GM21515 (cell line): ENCODE results near the gene IGLON5.

Experiments used
- ATAC-seq: cut with Tn5 transposase; IDR thresholded peaks from one replicate; pipeline ENCODE4 v1.9.1; 2021; ENCODE audit not compliant: unreplicated experiment

Gene IGLON5

DNA sequence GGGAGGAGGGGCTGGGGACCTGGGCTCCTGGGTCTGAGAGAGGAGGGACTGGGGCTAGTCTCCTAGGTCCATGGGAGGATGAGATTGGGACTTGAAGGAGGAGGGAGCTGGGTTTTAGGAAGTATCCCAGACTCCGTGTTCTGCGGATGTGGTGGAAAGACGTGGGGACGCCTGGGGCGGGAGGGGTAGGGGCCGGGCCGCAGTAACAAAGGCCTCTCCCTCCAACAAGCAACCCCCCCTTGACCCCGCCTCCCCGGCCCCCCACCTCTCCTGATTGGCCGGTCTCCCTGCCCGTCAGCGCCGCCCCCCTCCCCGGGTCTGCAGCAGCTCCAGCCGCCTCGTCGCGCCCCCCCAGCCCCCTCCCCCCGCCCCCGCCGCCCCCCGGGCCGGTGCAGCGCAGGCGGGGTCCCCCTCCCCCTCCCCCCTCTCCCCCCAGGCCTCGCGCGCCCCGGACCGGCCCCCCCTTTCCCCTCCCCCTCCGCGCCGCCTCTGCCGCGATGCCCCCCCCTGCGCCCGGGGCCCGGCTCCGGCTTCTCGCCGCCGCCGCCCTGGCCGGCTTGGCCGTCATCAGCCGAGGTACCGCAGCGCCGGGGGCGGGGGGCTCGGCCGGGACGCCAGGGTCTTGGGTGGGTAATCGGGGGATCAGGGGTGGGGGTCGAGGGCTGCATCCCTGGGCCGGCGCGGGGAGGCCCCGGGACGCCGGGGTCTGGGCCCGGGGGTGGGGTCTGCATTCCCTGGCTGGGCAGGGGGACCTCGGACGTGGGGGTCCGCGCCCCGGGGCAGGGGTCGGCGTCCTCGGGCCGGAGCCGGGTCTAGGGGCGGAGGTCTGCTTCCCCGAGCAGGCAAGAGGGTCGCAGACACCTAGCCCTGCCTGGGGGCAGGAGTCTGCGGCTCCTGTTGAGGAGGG lies at the start of gene IGLON5:
Gene IGLON5, plus strand, starts transcription at position 294 of the 907 bp plus-strand sequence. Its CDS starts 204 bp downstream, at position 498.
- no peak for ATAC-seq

DNA sequence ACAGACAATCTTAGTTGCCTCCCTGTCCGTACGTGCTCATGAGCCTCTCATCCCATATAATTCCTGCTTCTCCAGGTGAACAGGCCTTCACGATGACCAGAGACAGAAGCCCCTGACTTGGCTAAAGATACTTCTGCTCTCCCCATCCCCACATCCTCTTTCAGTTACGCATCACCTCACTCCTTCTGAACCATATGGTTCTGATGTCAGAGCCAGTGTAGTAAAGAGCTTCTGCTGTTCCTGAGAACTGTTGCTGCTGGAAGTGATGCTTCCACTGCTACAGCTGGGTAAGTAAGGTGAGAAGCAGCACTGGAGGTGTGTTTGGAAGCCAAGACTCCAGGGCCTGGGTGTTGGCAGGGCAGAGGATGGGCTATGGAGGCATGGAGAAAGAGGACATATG lies 47.6 kb upstream of the IGLON5 start:
- no peak for ATAC-seq

DNA sequence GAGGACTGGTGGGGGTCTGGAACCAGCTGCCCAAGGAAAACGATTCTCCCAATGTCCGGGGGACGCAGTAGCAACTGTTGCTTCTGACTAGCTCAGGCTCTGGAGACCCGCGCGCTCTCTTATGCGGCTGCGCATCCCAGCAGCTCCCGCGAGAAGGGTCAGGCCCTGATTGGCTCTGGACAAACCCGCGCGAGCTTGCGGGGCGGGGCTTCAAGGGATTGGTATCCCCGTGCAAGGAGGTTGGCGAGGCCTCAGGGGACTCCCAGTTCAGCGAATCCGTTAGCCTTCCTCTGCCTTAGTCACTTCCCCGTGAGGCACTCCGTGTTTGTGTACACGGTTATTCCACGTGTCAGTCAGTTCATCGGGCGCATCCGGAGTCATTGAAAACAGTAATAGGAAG lies 40.4 kb upstream of the IGLON5 start:
- ATAC-seq: no peak

DNA sequence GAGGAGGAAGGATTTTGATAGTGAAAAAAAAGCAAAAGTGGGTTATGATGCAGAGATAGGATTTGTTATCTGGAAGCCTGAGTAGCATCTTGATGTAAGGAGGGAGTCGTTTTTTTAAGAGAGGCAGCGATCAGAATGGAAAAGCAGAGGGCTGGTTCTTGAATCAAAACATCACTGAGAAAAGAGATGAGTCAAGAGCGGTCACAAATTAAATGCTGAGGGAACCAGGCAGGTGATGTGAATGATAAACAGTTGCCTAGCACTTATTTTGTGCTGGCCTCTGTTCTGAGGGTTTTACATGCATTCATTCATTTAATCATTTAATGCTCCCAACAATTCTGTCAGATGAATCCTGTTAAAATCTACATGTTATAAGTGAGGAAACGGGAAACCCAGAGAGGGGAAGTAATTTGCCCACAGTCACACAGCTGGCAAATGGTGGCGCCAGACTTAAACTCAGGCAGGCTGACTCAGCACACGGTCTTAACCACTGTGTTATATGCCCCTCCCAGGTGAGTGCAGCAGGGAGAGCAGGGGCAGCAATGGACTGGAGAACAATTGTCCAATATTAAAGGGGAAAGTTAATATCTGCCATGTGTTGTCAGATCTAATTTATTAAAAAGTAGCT lies 39.1 kb upstream of the IGLON5 start:
- no peak for ATAC-seq

- ATAC-seq: no peak
These were observed 37.2 kb upstream of the IGLON5 start for GRCh38 chr19:51274049-51274770.

DNA sequence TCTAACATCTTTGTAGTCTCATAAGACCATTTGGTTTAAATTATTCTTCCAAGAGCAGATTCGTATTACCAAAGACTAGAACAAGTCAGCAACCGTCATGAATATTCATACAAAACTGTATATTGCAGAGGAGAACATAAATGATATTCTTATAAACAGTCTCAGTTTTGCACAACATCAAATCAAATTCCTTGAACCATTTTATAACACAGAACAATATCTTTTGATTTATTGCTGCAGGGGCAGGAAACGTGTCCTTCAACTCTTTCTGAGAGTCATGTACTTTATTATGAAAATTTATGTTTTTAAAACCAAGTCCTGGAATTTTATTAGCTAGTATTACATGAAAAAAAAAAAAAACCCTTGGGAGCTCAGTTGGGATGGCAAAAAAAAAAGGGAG lies 34.3 kb upstream of the IGLON5 start:
- ATAC-seq: no peak

DNA sequence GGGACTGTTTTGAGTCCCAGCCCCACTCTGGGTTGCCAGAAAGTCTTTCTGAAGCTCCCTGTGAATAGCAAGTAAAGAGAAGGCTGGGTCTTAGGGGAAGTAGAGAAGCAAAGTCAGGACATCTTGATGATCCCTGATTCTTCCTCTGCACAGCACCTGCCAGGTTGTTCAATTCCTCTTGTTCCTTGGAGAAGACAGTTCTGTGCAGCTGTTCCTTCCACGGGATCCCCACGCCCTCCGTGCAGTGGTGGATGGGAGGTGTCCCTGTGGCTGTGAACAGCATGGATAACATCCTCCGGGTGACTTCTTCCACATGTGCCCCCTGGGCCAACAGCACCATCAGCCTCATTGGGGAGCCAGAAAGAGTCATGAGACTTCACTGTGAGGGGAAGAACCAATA lies 29.1 kb upstream of the IGLON5 start:
- ATAC-seq: no peak

GRCh38 chr19:51285682-51286081 lies 25.8 kb upstream of the IGLON5 start:
- ATAC-seq: no peak

GRCh38 chr19:51289635-51290034 lies 21.8 kb upstream of the IGLON5 start:
- ATAC-seq: no peak

- ATAC-seq: no peak
These were observed 18.5 kb upstream of the IGLON5 start for GRCh38 chr19:51292971-51293370.

GRCh38 chr19:51293571-51294210 lies 17.8 kb upstream of the IGLON5 start:
- no peak for ATAC-seq

GRCh38 chr19:51294211-51294976 lies 17.1 kb upstream of the IGLON5 start:
- ATAC-seq: no peak

DNA sequence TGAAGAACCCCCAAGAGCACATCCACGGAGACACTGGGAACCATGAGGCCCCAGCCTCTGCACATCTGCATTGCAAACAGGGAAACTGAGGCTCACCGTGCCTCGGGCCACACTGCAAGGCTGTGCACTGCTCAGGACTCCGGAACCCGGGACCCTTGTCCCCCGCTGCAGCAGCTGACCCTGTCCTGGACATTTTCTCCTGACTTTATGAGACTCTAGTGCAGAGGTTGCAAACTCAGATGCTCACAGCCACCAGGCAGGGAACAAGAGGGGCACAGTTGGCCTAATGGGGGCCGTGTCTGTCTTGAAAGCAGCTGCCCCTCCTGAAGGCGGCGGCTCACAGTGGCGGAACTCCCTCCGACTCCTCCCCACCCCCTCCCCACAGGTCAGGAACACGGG lies 16.5 kb upstream of the IGLON5 start:
- ATAC-seq: no peak

DNA sequence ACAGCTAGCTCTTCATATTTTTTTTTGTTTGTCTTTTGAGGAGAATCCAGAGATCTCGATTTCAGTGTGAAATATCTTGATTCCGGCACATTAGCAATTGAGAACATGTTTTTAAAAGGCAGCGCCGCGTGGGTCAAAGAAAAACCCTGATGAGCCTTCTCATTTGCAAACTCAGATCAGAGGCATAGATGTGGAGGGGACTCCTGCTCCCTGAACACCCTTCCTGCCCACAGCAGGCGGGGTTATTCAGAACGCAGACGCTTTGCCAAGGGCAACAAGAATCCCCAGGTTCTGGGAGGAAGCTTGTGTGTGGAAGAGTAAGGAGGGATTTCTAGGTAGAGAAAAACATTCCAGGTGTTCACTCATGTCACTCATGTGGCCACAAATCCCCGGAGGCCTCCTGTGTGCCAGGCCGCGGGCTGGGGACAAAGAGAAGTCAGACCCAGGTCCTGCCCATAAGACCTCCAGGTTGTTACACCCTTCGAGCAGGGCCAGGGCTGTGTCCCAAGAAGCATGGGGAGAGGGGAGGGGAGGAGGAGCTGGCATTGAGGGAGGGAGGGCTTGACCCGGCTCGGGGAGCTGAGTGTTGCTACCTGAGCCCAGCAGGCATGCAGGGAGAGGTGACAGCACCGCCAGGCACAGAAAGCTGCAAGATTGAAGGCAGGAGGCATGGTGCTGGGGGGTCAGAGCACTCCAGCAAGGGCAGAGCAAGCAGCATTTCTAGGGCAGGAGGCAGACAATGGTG lies 15.9 kb upstream of the IGLON5 start:
- ATAC-seq: no peak

- no peak for ATAC-seq
These were observed 14.9 kb upstream of the IGLON5 start for GRCh38 chr19:51296336-51297093.

- ATAC-seq: no peak
These were observed 14.0 kb upstream of the IGLON5 start for GRCh38 chr19:51297406-51297805.

- no peak for ATAC-seq
These were observed 10.2 kb upstream of the IGLON5 start for GRCh38 chr19:51301266-51301665.

- no peak for ATAC-seq
These were observed 6.0 kb upstream of the IGLON5 start for GRCh38 chr19:51305479-51305878.

DNA sequence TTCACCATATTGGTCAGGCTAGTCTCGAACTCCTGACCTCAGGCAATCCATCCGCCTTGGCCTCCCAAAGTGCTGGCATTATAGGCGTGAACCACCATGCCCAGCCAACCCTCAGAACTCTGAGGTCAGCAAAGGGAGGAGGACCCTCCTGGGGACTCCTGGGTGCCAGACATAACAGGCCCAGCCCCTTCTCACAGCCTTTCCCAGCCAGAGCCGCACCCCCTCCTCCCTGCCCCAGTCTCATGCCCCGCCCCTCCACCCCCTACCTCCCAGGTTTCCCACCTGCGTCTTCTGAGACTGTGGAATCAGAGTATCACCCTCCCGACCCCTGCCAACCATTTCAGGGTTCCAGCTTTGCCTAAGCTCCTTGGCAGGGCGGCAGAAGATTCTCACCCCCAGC lies 5.2 kb downstream of the IGLON5 start:
- ATAC-seq: no peak
